Hepatocyte (in vitro differentiated cells): ENCODE data around the gene OOSP4A.

Source experiments
- EZH2 ChIP-seq: fragments of 200-600 bp; sonication (generic); IDR thresholded peaks from 2 replicates; pipeline ENCODE4 v1.6.1; 2016; ENCODE audit warnings: antibody characterized with exemption, mild to moderate bottlenecking, borderline replicate concordance
- TF ChIP-seq, protein P1 (sequence below): fragments of 200-600 bp; sonication (generic); IDR thresholded peaks from 2 replicates; pipeline ENCODE4 v1.5.1; 2016; ENCODE audit warnings: antibody characterized with exemption, mild to moderate bottlenecking; ENCODE audit not compliant: poor library complexity

DNA sequence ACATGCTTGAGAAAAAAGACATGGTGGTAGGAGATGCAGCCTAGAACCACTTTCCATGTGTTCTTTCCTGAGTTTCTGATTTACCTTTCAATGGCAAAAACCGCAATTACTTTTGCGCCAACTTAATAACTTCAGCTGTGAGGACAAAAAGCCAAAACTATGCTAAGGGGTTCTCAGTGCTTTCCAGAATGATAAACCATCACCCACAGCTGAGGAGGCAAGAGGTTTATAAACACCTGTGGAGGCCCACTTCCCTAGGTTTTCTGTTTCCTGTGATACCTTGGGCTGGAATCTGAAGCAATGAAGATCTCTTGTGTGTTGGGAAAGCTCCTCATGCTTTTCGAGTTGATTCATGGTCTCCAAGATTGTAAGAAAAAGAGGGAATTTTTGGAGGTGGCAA, at the start of gene OOSP4A:
- TF ChIP-seq, protein P1, sequence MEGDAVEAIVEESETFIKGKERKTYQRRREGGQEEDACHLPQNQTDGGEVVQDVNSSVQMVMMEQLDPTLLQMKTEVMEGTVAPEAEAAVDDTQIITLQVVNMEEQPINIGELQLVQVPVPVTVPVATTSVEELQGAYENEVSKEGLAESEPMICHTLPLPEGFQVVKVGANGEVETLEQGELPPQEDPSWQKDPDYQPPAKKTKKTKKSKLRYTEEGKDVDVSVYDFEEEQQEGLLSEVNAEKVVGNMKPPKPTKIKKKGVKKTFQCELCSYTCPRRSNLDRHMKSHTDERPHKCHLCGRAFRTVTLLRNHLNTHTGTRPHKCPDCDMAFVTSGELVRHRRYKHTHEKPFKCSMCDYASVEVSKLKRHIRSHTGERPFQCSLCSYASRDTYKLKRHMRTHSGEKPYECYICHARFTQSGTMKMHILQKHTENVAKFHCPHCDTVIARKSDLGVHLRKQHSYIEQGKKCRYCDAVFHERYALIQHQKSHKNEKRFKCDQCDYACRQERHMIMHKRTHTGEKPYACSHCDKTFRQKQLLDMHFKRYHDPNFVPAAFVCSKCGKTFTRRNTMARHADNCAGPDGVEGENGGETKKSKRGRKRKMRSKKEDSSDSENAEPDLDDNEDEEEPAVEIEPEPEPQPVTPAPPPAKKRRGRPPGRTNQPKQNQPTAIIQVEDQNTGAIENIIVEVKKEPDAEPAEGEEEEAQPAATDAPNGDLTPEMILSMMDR = no peak
- no peak for TF ChIP-seq EZH2
